ENCODE measurements around the gene KANSL3.

GRCh38 chr2:96564563-96564962 lies 73.5 kb downstream of the KANSL3 start:
- no peak for TF ChIP-seq POLR2AphosphoS5 (IDR thresholded peaks at IDR 0.05; ENCODE audit: low read depth)
- no peak for TF ChIP-seq EZH2phosphoT487 (IDR thresholded peaks at IDR 0.05; ENCODE audit: unreplicated experiment)
- no peak for TF ChIP-seq CTCF (conservative IDR thresholded peaks at IDR 0.05; ENCODE audit: low read depth in 2 of 2)
- TF ChIP-seq REST (IDR thresholded peaks at IDR 0.05; ENCODE audit: unreplicated experiment) = no peak
- TF ChIP-seq EZH2 (IDR thresholded peaks at IDR 0.05; ENCODE audit: low read depth, unreplicated experiment) = no peak
- no peak for TF ChIP-seq CREB1 (CRISPR knock-in tag; IDR thresholded peaks at IDR 0.05; ENCODE audit: low read depth)
- TF ChIP-seq, protein P1, sequence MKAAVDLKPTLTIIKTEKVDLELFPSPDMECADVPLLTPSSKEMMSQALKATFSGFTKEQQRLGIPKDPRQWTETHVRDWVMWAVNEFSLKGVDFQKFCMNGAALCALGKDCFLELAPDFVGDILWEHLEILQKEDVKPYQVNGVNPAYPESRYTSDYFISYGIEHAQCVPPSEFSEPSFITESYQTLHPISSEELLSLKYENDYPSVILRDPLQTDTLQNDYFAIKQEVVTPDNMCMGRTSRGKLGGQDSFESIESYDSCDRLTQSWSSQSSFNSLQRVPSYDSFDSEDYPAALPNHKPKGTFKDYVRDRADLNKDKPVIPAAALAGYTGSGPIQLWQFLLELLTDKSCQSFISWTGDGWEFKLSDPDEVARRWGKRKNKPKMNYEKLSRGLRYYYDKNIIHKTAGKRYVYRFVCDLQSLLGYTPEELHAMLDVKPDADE (IDR thresholded peaks at IDR 0.05) = no peak
- no peak for TF ChIP-seq ZNF114 (CRISPR knock-in tag; IDR thresholded peaks at IDR 0.05)
- no peak for TF ChIP-seq JUNB (IDR thresholded peaks at IDR 0.05; ENCODE audit: unreplicated experiment)
